Suprapubic skin (tissue), 4 donors: ENCODE results near the gene RRAGD.

Experiments
- CTCF ChIP-seq, 2 donors: fragments of 200-600 bp in 1 of 2; fragments of 450-650 bp in 1 of 2; sonication (generic) in 1 of 2; IDR thresholded peaks; one replicate each; pipeline ENCODE4 v1.5.1; 2016 to 2019; ENCODE audit warnings: antibody characterized with exemption in 2 of 2, mild to moderate bottlenecking in 1 of 2, moderate library complexity in 1 of 2
- EP300 ChIP-seq: sonication (generic); formaldehyde crosslinking; IDR thresholded peaks from one replicate; pipeline ENCODE4 v1.6.1; 2017; ENCODE audit warnings: antibody characterized with exemption
- POLR2A ChIP-seq, 2 donors: fragments of 450-650 bp; IDR thresholded peaks; one replicate each; pipeline ENCODE4 v1.6.1; 2017; ENCODE audit warnings: antibody characterized with exemption in 2 of 2, mild to moderate bottlenecking in 2 of 2, moderate library complexity in 2 of 2
- POLR2AphosphoS5 ChIP-seq, 3 donors: sonication (generic); formaldehyde crosslinking; IDR thresholded peaks; one replicate each; pipeline ENCODE4 v1.6.1; 2017; ENCODE audit warnings: antibody characterized with exemption in 3 of 3

DNA sequence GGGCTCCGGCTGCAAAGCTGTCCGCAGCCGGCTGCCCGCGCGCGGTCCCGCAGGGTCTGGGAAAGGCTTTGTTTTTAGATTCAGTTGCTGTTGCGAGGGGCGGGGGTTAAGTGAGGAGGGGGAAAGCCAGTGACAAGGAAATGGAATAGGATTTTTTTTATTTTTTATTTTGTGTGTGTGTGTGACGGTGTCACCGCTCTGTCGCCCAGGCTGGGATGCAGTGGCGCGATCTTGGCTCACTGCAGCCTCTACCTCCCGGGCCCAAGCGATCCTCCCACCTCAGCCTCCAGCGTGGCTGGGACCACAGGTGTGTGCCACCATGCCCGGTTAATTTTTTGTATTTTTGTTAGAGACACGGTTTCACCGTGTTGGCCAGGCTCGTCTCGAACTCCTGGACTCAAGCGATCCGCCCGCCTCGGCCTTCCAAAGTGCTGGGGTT, 58.9 kb downstream of the RRAGD start:
- no peak for TF ChIP-seq CTCF (IDR thresholded peaks at IDR 0.05)
- TF ChIP-seq EP300: no peak
- TF ChIP-seq POLR2AphosphoS5 (IDR thresholded peaks at IDR 0.05): no peak
- TF ChIP-seq POLR2A (IDR thresholded peaks at IDR 0.05): no peak
